Bone marrow (tissue), 2 donors: ENCODE results near the gene TEP1.
"Not testable (repeated sequence)": the region's sequence is repeated elsewhere in the genome, so short reads cannot be mapped to it uniquely, and the experiment has no call there.

ENCODE experiments used
- DNase-seq, 2 donors: peaks; one replicate each; lab custom pipeline; 2025; lab: John Stamatoyannopoulos, UW

Gene TEP1

DNA sequence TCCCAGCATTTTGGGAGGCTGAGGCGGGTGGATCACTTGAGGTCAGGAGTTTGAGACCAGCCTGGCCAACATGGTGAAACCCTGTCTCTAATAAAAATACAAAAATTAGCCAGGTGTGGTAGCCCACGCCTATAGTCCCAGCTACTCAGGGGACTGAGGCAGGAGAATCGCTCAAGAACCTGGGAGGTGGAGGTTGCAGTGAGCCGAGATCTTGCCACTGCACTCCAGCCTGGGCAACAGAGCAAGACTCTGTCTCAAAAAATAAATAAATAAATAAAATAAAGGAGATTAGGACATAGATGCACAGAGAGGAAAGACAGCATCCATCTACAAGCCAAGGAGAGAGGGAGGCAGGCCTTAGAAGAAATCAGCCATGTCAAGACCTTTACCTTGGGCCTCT lies 72.3 kb downstream of the TEP1 start:
- DNase-seq, result not testable (repeated sequence)

GRCh38 chr14:20334017-20334416 lies 79.3 kb downstream of the TEP1 start:
- no peak for DNase-seq

GRCh38 chr14:20333494-20333841 lies 79.8 kb downstream of the TEP1 start:
- no peak for DNase-seq

DNA sequence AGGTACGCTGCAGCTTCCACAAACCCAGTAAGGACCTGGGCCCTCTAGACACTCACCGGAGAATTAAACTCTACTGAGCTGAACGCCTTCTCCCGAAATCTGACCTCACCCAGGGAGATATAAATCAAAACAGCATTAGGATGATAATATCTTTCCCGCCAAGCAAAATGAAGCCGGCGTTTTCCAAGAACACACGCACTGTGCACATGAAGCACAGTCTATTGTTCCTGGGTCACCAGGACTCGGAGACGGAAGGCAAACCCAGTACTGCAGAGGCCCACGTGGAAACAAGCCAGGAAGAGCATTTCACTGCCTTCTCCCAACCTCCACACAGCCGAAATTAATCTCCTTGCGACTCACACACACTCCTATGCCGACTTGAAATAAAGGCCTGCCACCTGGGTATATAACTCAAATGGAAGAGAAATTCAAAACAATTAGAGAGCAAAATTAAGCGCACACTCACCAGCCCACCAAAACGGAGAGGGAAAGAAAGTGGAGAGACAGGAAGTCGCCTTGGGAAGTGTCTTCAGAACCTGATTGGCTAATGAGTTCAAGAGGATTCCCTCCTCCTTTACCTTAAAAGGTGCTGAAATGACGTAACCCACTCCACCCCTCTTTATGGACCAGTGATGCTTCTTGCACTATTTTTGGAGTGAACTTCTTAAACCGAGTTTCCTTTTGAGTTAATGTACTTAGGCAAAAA lies 80.4 kb downstream of the TEP1 start, which contains the start of gene CCNB1IP1:
TSS of gene CCNB1IP1 (minus strand) at position 492 of the 706 bp plus-strand sequence. CDS start 16,756 bp downstream, outside the sequence.
- DNase-seq, result peak in 1 of 2 donors; percentile 73

DNA sequence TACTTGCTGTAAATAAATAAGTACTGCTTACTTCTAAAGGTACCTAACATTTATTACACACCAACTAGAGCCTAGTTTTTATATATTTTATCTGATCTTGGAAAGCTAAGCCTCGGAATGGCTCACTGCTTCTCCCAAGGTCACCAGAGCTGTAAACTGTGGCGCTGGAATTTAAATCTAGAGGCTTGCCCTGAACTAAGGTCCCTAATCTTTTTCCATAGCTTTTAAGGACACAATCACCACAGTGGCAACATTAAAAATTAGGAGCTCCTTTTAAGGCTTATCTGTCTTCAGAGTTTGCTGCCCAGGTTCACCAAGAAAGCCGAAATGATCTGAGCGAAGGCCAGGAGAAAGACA lies 80.9 kb downstream of the TEP1 start:
- DNase-seq, result no peak

- no peak for DNase-seq
These were observed 82.2 kb downstream of the TEP1 start for GRCh38 chr14:20331053-20331613.

DNA sequence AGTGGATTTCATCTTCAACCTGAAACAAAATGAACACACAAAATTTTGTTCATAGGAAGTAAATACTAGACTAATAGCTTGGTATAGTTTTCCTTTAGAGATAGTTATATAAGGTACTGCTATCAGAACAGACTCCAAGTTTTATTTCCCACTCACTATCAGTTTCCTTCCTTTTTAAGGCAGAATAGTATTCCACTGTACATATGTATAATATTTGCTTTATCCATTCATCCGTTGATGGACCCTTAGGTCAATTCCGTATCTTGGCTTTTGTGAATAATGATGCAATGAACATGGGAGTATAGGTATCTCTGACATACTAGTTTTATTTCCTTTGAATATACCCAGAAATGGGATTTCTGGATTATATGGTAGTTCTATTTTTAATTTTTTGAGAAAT lies 83.9 kb downstream of the TEP1 start:
- DNase-seq, result no peak

GRCh38 chr14:20328705-20329104 lies 84.6 kb downstream of the TEP1 start:
- no peak for DNase-seq

- peak in 1 of 2 donors; percentile 65 for DNase-seq
These were observed 86.1 kb downstream of the TEP1 start for GRCh38 chr14:20327005-20327869.

GRCh38 chr14:20317720-20318119 lies 95.6 kb downstream of the TEP1 start:
- DNase-seq, result no peak
